HL-60 (cell line): ENCODE results near the gene DNM3.

Experiments
- DNase-seq, 2 experiments: peaks; one replicate each; pipeline ENCODE4 v3.0.0-alpha.2; 2010 to 2020; ENCODE audit warnings: low read depth in 1 of 2, low spot score in 1 of 2
- H3K27ac ChIP-seq: fragments of 250-450 bp; sonication (Bioruptor Pico); replicated peaks from 2 replicates; pipeline ENCODE4 v1.5.1; 2020; ENCODE audit warnings: mild to moderate bottlenecking, moderate library complexity
- H3K27me3 ChIP-seq: fragments of 250-450 bp; sonication (Bioruptor Pico); 2 replicates; pipeline ENCODE4 v1.5.1; 2021; ENCODE audit warnings: mild to moderate bottlenecking, moderate library complexity; ENCODE audit not compliant: insufficient read depth, poor library complexity, severe bottlenecking
- H3K4me3 ChIP-seq: replicated peaks from 2 replicates; pipeline ENCODE4 v1.5.1; 2011; ENCODE audit warnings: mild to moderate bottlenecking, control low read depth, low read length; ENCODE audit not compliant: insufficient read depth
- CTCF ChIP-seq: IDR thresholded peaks from one replicate; pipeline ENCODE4 v1.5.1; 2011; ENCODE audit warnings: low read length, control low read depth, inconsistent platforms; ENCODE audit not compliant: insufficient read depth
- GABPA ChIP-seq: IDR thresholded peaks from 2 replicates; pipeline ENCODE4 v1.6.1; 2012; ENCODE audit warnings: low read depth
- POLR2AphosphoS5 ChIP-seq: IDR thresholded peaks from 2 replicates; pipeline ENCODE4 v1.6.1; 2012; ENCODE audit warnings: low read depth
- SPI1 ChIP-seq: IDR thresholded peaks from 2 replicates; pipeline ENCODE4 v1.6.1; 2012; ENCODE audit warnings: low read depth, mild to moderate bottlenecking, borderline replicate concordance
- TF ChIP-seq, protein P1 (sequence below): IDR thresholded peaks from 2 replicates; pipeline ENCODE4 v1.6.1; 2012; ENCODE audit warnings: low read depth; ENCODE audit not compliant: insufficient replicate concordance

Gene DNM3

GRCh38 chr1:172246521-172247390, 405.5 kb downstream of the DNM3 start:
- TF ChIP-seq POLR2AphosphoS5 = no peak
- no peak for TF ChIP-seq SPI1
- TF ChIP-seq, protein P1, sequence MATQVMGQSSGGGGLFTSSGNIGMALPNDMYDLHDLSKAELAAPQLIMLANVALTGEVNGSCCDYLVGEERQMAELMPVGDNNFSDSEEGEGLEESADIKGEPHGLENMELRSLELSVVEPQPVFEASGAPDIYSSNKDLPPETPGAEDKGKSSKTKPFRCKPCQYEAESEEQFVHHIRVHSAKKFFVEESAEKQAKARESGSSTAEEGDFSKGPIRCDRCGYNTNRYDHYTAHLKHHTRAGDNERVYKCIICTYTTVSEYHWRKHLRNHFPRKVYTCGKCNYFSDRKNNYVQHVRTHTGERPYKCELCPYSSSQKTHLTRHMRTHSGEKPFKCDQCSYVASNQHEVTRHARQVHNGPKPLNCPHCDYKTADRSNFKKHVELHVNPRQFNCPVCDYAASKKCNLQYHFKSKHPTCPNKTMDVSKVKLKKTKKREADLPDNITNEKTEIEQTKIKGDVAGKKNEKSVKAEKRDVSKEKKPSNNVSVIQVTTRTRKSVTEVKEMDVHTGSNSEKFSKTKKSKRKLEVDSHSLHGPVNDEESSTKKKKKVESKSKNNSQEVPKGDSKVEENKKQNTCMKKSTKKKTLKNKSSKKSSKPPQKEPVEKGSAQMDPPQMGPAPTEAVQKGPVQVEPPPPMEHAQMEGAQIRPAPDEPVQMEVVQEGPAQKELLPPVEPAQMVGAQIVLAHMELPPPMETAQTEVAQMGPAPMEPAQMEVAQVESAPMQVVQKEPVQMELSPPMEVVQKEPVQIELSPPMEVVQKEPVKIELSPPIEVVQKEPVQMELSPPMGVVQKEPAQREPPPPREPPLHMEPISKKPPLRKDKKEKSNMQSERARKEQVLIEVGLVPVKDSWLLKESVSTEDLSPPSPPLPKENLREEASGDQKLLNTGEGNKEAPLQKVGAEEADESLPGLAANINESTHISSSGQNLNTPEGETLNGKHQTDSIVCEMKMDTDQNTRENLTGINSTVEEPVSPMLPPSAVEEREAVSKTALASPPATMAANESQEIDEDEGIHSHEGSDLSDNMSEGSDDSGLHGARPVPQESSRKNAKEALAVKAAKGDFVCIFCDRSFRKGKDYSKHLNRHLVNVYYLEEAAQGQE = no peak
- H3K27ac ChIP-seq = no peak overlapping the region

GRCh38 chr1:172251486-172251885, 410.2 kb downstream of the DNM3 start:
- no peaks in the 10 kb centered on the region for H3K27me3 ChIP-seq
- H3K4me3 ChIP-seq = no peak overlapping the region
- TF ChIP-seq, protein P1 = no peak
- TF ChIP-seq SPI1 (no peak), GABPA (no peak), CTCF (no peak), POLR2AphosphoS5 (no peak)
- H3K27ac ChIP-seq = no peak overlapping the region
- DNase-seq = no peak

More at GRCh38 chr1:172246521-172247390, 405.5 kb downstream of the DNM3 start:
- Histone ChIP-seq H3K4me3 (no peak overlapping the region), H3K27me3 (no peaks in the 10 kb centered on the region)
- no peak for DNase-seq

GRCh38 chr1:172252321-172252720, 411.0 kb downstream of the DNM3 start:
- no peak for DNase-seq

More at GRCh38 chr1:172252321-172252720, 411.0 kb downstream of the DNM3 start:
- TF ChIP-seq CTCF = no peak
- TF ChIP-seq, protein P1 = no peak
- no peak for TF ChIP-seq SPI1
- no peak for TF ChIP-seq GABPA
- TF ChIP-seq POLR2AphosphoS5 = no peak
- Histone ChIP-seq H3K27ac (no peak overlapping the region), H3K27me3 (no peaks in the 10 kb centered on the region), H3K4me3 (no peak overlapping the region)
